ACC112 (cell line): ENCODE results near the gene ODAPH.
A peak's percentile ranks its signal among the peaks of the same experiment; 100 is the strongest.
"Not testable (repeated sequence)": the region's sequence is repeated elsewhere in the genome, so short reads cannot be mapped to it uniquely, and the experiment has no call there.

Experiments
- H2AFZ ChIP-seq: fragments of 200-600 bp; sonication (generic); one replicate; pipeline ENCODE4 v1.6.0; 2017; ENCODE audit warnings: antibody characterized with exemption, low read length; ENCODE audit not compliant: unreplicated experiment
- H3K27ac ChIP-seq: fragments of 200-600 bp; sonication (generic); 2 replicates; pipeline ENCODE4 v1.5.1; 2014; ENCODE audit warnings: low read depth, mild to moderate bottlenecking, antibody characterized with exemption, low read length, moderate library complexity
- H3K27me3 ChIP-seq: fragments of 200-600 bp; sonication (generic); 2 replicates; pipeline ENCODE4 v1.6.1; 2014; ENCODE audit warnings: mild to moderate bottlenecking, antibody characterized with exemption, low read length, moderate library complexity, mixed read lengths; ENCODE audit not compliant: insufficient read depth
- H3K36me3 ChIP-seq: fragments of 200-600 bp; sonication (generic); 2 replicates; pipeline ENCODE4 v1.6.1; 2016; ENCODE audit warnings: mild to moderate bottlenecking, antibody characterized with exemption, low read length, moderate library complexity, mixed read lengths; ENCODE audit not compliant: insufficient read depth
- H3K4me1 ChIP-seq: fragments of 200-600 bp; sonication (generic); one replicate; pipeline ENCODE4 v1.6.1; 2016; ENCODE audit warnings: low read length, mixed read lengths; ENCODE audit not compliant: insufficient read depth, unreplicated experiment, control insufficient read depth
- H3K4me3 ChIP-seq: fragments of 200-600 bp; sonication (generic); 2 replicates; pipeline ENCODE4 v1.5.1; 2014; ENCODE audit warnings: mild to moderate bottlenecking, low read depth, low read length
- H3K79me2 ChIP-seq: fragments of 200-600 bp; sonication (generic); one replicate; pipeline ENCODE4 v1.6.0; 2016; ENCODE audit warnings: low read length; ENCODE audit not compliant: control insufficient read depth, unreplicated experiment, insufficient read depth

Gene ODAPH

GRCh38 chr4:75525086-75525485 lies 30.8 kb upstream of the ODAPH start:
- Histone ChIP-seq H3K36me3 (peaks cover 35% of the 10 kb centered on the region), H3K4me3 (no peak overlapping the region), H2AFZ (no peak overlapping the region), H3K27me3 (no peaks in the 10 kb centered on the region), H3K27ac (no peak overlapping the region), H3K79me2 (no peaks in the 10 kb centered on the region), H3K4me1 (no peaks in the 10 kb centered on the region)

- Histone ChIP-seq H2AFZ (no peak overlapping the region), H3K4me1 (no peaks in the 10 kb centered on the region), H3K4me3 (no peak overlapping the region), H3K36me3 (peaks cover 41% of the 10 kb centered on the region), H3K27me3 (no peaks in the 10 kb centered on the region), H3K27ac (no peak overlapping the region), H3K79me2 (no peaks in the 10 kb centered on the region)
Measured at GRCh38 chr4:75525910-75526309, 30.0 kb upstream of the ODAPH start.

- no peaks in the 10 kb centered on the region for H3K4me1 ChIP-seq
- H3K4me3 ChIP-seq: no peak overlapping the region
- no peaks in the 10 kb centered on the region for H3K79me2 ChIP-seq
- peaks cover 42% of the 10 kb centered on the region for H3K36me3 ChIP-seq
- no peaks in the 10 kb centered on the region for H3K27me3 ChIP-seq
- H2AFZ ChIP-seq: no peak overlapping the region
- H3K27ac ChIP-seq: no peak overlapping the region
Measured at GRCh38 chr4:75527482-75527881, 28.4 kb upstream of the ODAPH start.

GRCh38 chr4:75530556-75531322 lies 25.1 kb upstream of the ODAPH start:
- no peaks in the 10 kb centered on the region for H3K27me3 ChIP-seq

GRCh38 chr4:75531536-75532143 lies 24.2 kb upstream of the ODAPH start:
- H3K4me3 ChIP-seq, H3K79me2 ChIP-seq, H3K4me1 ChIP-seq, H3K27me3 ChIP-seq, H3K27ac ChIP-seq, H2AFZ ChIP-seq: not testable (repeated sequence)
- peaks cover 45% of the 10 kb centered on the region for H3K36me3 ChIP-seq

More at GRCh38 chr4:75530556-75531322, 25.1 kb upstream of the ODAPH start:
- Histone ChIP-seq H3K27ac (no peak overlapping the region), H3K4me1 (no peaks in the 10 kb centered on the region), H2AFZ (no peak overlapping the region), H3K79me2 (no peaks in the 10 kb centered on the region), H3K36me3 (peaks cover 49% of the 10 kb centered on the region), H3K4me3 (no peak overlapping the region)

- not testable (repeated sequence) for H3K79me2 ChIP-seq, H3K4me1 ChIP-seq, H3K27me3 ChIP-seq, H3K27ac ChIP-seq, H2AFZ ChIP-seq, H3K4me3 ChIP-seq
- H3K36me3 ChIP-seq: peaks cover 32% of the 10 kb centered on the region
Measured at GRCh38 chr4:75533339-75533887, 22.5 kb upstream of the ODAPH start.

- H3K36me3 ChIP-seq: peaks cover 32% of the 10 kb centered on the region
- not testable (repeated sequence) for H3K4me3 ChIP-seq, H3K27ac ChIP-seq, H3K4me1 ChIP-seq, H3K79me2 ChIP-seq, H3K27me3 ChIP-seq, H2AFZ ChIP-seq
Measured at GRCh38 chr4:75533926-75534325, 21.9 kb upstream of the ODAPH start.

- not testable (repeated sequence) for H3K27me3 ChIP-seq, H3K27ac ChIP-seq, H3K36me3 ChIP-seq, H3K4me3 ChIP-seq, H3K79me2 ChIP-seq, H3K4me1 ChIP-seq, H2AFZ ChIP-seq
Measured at GRCh38 chr4:75537308-75537707, 18.6 kb upstream of the ODAPH start.

- no peaks in the 10 kb centered on the region; the same call in 1 of the 2 replicates for H3K36me3 ChIP-seq
Measured at GRCh38 chr4:75542824-75543223, 13.0 kb upstream of the ODAPH start.

GRCh38 chr4:75544220-75544619 lies 11.6 kb upstream of the ODAPH start:
- not testable (repeated sequence) for H3K36me3 ChIP-seq, H3K27me3 ChIP-seq, H2AFZ ChIP-seq, H3K79me2 ChIP-seq, H3K4me3 ChIP-seq
- H3K4me1 ChIP-seq: peaks cover 14% of the 10 kb centered on the region
- H3K27ac ChIP-seq: peak overlapping the region; percentile 42; the same call in 1 of the 2 replicates

More at GRCh38 chr4:75542824-75543223, 13.0 kb upstream of the ODAPH start:
- Histone ChIP-seq H3K79me2 (no peaks in the 10 kb centered on the region), H3K4me3 (no peak overlapping the region), H3K4me1 (peaks cover 14% of the 10 kb centered on the region), H2AFZ (no peak overlapping the region), H3K27ac (peak overlapping the region; percentile 25; the same call in 1 of the 2 replicates), H3K27me3 (no peaks in the 10 kb centered on the region)

- peaks cover 14% of the 10 kb centered on the region for H3K4me1 ChIP-seq
- no peaks in the 10 kb centered on the region for H3K79me2 ChIP-seq
- H3K27ac ChIP-seq: no peak overlapping the region
- H3K27me3 ChIP-seq: no peaks in the 10 kb centered on the region
- H2AFZ ChIP-seq: no peak overlapping the region
- H3K4me3 ChIP-seq: no peak overlapping the region
- H3K36me3 ChIP-seq: no peaks in the 10 kb centered on the region; the same call in 1 of the 2 replicates
Measured at GRCh38 chr4:75544870-75545269, 11.0 kb upstream of the ODAPH start.
